HEK293 (cell line): ENCODE data around the gene TNFSF13.

Source experiments
- GLI4 ChIP-seq: fragments of 450-650 bp; formaldehyde crosslinking; IDR thresholded peaks from 2 replicates; pipeline ENCODE4 v1.5.1; 2016; ENCODE audit warnings: missing biosample characterization, missing genetic modification characterization
- HOXC10 ChIP-seq: sonication (generic); formaldehyde crosslinking; IDR thresholded peaks from 2 replicates; pipeline ENCODE4 v1.8.1; 2023; ENCODE audit warnings: mild to moderate bottlenecking, missing genetic modification reagents
- KLF10 ChIP-seq: fragments of 450-650 bp; IDR thresholded peaks from 2 replicates; pipeline ENCODE4 v1.5.1; 2018; ENCODE audit warnings: missing biosample characterization, mild to moderate bottlenecking, missing genetic modification characterization
- KLF7 ChIP-seq: fragments of 450-650 bp; formaldehyde crosslinking; IDR thresholded peaks from 2 replicates; pipeline ENCODE4 v1.5.1; 2016; ENCODE audit warnings: missing biosample characterization, missing genetic modification characterization, borderline replicate concordance
- KLF9 ChIP-seq: fragments of 450-650 bp; formaldehyde crosslinking; IDR thresholded peaks from 2 replicates; pipeline ENCODE4 v1.5.1; 2016; ENCODE audit warnings: missing biosample characterization, missing genetic modification characterization, low read depth
- PBX3 ChIP-seq: sonication (generic); formaldehyde crosslinking; IDR thresholded peaks from 2 replicates; pipeline ENCODE4 v1.8.1; 2022; ENCODE audit warnings: mild to moderate bottlenecking, moderate library complexity, missing genetic modification reagents
- PRDM1 ChIP-seq: fragments of 450-650 bp; formaldehyde crosslinking; IDR thresholded peaks from 2 replicates; pipeline ENCODE4; 2016; ENCODE audit warnings: missing biosample characterization, missing genetic modification characterization
- SCRT1 ChIP-seq: fragments of 450-650 bp; formaldehyde crosslinking; IDR thresholded peaks from 2 replicates; pipeline ENCODE4 v1.5.1; 2016; ENCODE audit warnings: missing biosample characterization, missing genetic modification characterization, borderline replicate concordance
- SETDB1 ChIP-seq: IDR thresholded peaks from one replicate; pipeline ENCODE4 v1.6.1; 2017; ENCODE audit warnings: mild to moderate bottlenecking, low read length, moderate library complexity, mixed read lengths; ENCODE audit not compliant: insufficient read length
- YY1 ChIP-seq: fragments of 450-650 bp; formaldehyde crosslinking; IDR thresholded peaks from 2 replicates; pipeline ENCODE4 v1.5.1; 2018; ENCODE audit warnings: missing biosample characterization, missing genetic modification characterization
- ZBTB1 ChIP-seq: fragments of 450-650 bp; formaldehyde crosslinking; IDR thresholded peaks from 2 replicates; pipeline ENCODE4 v1.5.1; 2016; ENCODE audit warnings: missing biosample characterization, missing genetic modification characterization
- ZBTB11 ChIP-seq: fragments of 450-650 bp; formaldehyde crosslinking; conservative IDR thresholded peaks from 2 replicates; pipeline ENCODE4 v1.5.1; 2016; ENCODE audit warnings: low read depth, missing biosample characterization, missing genetic modification characterization
- ZBTB6 ChIP-seq: fragments of 450-650 bp; formaldehyde crosslinking; IDR thresholded peaks from 2 replicates; pipeline ENCODE4 v1.5.1; 2017; ENCODE audit warnings: missing biosample characterization, missing genetic modification characterization
- ZIC2 ChIP-seq: fragments of 450-650 bp; formaldehyde crosslinking; IDR thresholded peaks from 2 replicates; pipeline ENCODE4 v1.5.1; 2016; ENCODE audit warnings: missing biosample characterization, missing genetic modification characterization
- ZNF174 ChIP-seq: fragments of 450-650 bp; formaldehyde crosslinking; IDR thresholded peaks from 2 replicates; pipeline ENCODE4 v1.5.0; 2017; ENCODE audit warnings: missing biosample characterization, mild to moderate bottlenecking, missing genetic modification characterization
- ZNF2 ChIP-seq: fragments of 450-650 bp; formaldehyde crosslinking; IDR thresholded peaks from 2 replicates; pipeline ENCODE4 v1.5.1; 2016; ENCODE audit warnings: missing biosample characterization, missing genetic modification characterization
- ZNF292 ChIP-seq: fragments of 450-650 bp; formaldehyde crosslinking; IDR thresholded peaks from 2 replicates; pipeline ENCODE4 v1.5.1; 2016; ENCODE audit warnings: low read depth, missing biosample characterization, missing genetic modification characterization, borderline replicate concordance
- ZNF354C ChIP-seq: fragments of 450-650 bp; formaldehyde crosslinking; IDR thresholded peaks from 2 replicates; pipeline ENCODE4 v1.5.1; 2016; ENCODE audit warnings: missing biosample characterization, missing genetic modification characterization, low read depth, borderline replicate concordance
- ZNF366 ChIP-seq: fragments of 450-650 bp; formaldehyde crosslinking; conservative IDR thresholded peaks from 2 replicates; pipeline ENCODE4 v1.5.1; 2016; ENCODE audit warnings: missing biosample characterization, missing genetic modification characterization
- ZNF518A ChIP-seq: fragments of 450-650 bp; formaldehyde crosslinking; conservative IDR thresholded peaks from 2 replicates; pipeline ENCODE4 v1.5.1; 2016; ENCODE audit warnings: low read depth, missing biosample characterization, missing genetic modification characterization
- ZNF624 ChIP-seq: fragments of 450-650 bp; formaldehyde crosslinking; IDR thresholded peaks from 2 replicates; pipeline ENCODE4 v1.5.1; 2017; ENCODE audit warnings: missing biosample characterization, missing genetic modification characterization
- ZNF692 ChIP-seq: fragments of 450-650 bp; formaldehyde crosslinking; IDR thresholded peaks from 2 replicates; pipeline ENCODE4 v1.5.1; 2016; ENCODE audit warnings: missing biosample characterization, missing genetic modification characterization
- ZNF776 ChIP-seq: fragments of 450-650 bp; formaldehyde crosslinking; IDR thresholded peaks from 2 replicates; pipeline ENCODE4 v1.5.0; 2017; ENCODE audit warnings: missing biosample characterization, missing genetic modification characterization, borderline replicate concordance
- ZNF791 ChIP-seq: fragments of 450-650 bp; formaldehyde crosslinking; IDR thresholded peaks from 2 replicates; pipeline ENCODE4 v1.5.1; 2016; ENCODE audit warnings: missing biosample characterization, missing genetic modification characterization
- ZNF830 ChIP-seq: fragments of 450-650 bp; IDR thresholded peaks from 2 replicates; pipeline ENCODE4 v1.5.0; 2018; ENCODE audit warnings: missing biosample characterization, missing genetic modification characterization, low read depth, mild to moderate bottlenecking, moderate library complexity
- ZSCAN23 ChIP-seq: fragments of 450-650 bp; formaldehyde crosslinking; IDR thresholded peaks from 2 replicates; pipeline ENCODE4 v1.5.1; 2016; ENCODE audit warnings: missing biosample characterization, missing genetic modification characterization
- ZXDB ChIP-seq: fragments of 450-650 bp; formaldehyde crosslinking; IDR thresholded peaks from 2 replicates; pipeline ENCODE4 v1.5.1; 2016; ENCODE audit warnings: missing biosample characterization, missing genetic modification characterization

TNFSF13 gene

GRCh38 chr17:7583253-7584109, 24.9 kb downstream of the TNFSF13 start, which contains the start of gene MPDU1 (continued):
- no peak for TF ChIP-seq ZNF830 (tag by site-specific recombination)
- peak; percentile 74 for TF ChIP-seq ZXDB (tag by site-specific recombination)
- TF ChIP-seq SETDB1 = peak; percentile 13
- TF ChIP-seq ZNF518A (tag by site-specific recombination) = peak; percentile 84
- no peak for TF ChIP-seq ZNF292 (tag by site-specific recombination)
- peak; percentile 99 for TF ChIP-seq YY1 (tag by site-specific recombination)
- no peak for TF ChIP-seq ZNF174 (tag by site-specific recombination)
- TF ChIP-seq ZBTB1 (tag by site-specific recombination) = no peak
- no peak for TF ChIP-seq SCRT1 (tag by site-specific recombination)
- TF ChIP-seq ZNF791 (tag by site-specific recombination) = no peak
- peak; percentile 99 for TF ChIP-seq ZBTB11
- TF ChIP-seq ZSCAN23 (tag by site-specific recombination) = 0 out of 2 replicates have a peak, but pooled peaks have one; percentile 49
- TF ChIP-seq PBX3 (CRISPR knock-in tag) = no peak; the same call in 1 of the 2 replicates
- 0 out of 2 replicates have a peak, but pooled peaks have one; percentile 64 for TF ChIP-seq GLI4 (tag by site-specific recombination)
- TF ChIP-seq KLF9 (tag by site-specific recombination) = 0 out of 2 replicates have a peak, but pooled peaks have one; percentile 23
- no peak for TF ChIP-seq ZNF354C (tag by site-specific recombination)
- TF ChIP-seq ZNF776 (tag by site-specific recombination) = no peak
- peak; percentile 53; the same call in 1 of the 2 replicates for TF ChIP-seq KLF10
- peak; percentile 5; the same call in 1 of the 2 replicates for TF ChIP-seq ZBTB6 (tag by site-specific recombination)
- peak; percentile 61 for TF ChIP-seq ZNF692 (tag by site-specific recombination)
- TF ChIP-seq ZNF624 (tag by site-specific recombination) = no peak
- peak; percentile 14; the same call in 1 of the 2 replicates for TF ChIP-seq ZIC2 (tag by site-specific recombination)
- peak; percentile 60; the same call in 1 of the 2 replicates for TF ChIP-seq ZNF366 (tag by site-specific recombination)
- TF ChIP-seq ZNF2 (tag by site-specific recombination) = peak; percentile 93
- no peak for TF ChIP-seq KLF7 (tag by site-specific recombination)
- no peak for TF ChIP-seq HOXC10 (CRISPR knock-in tag)
- no peak for TF ChIP-seq PRDM1 (tag by site-specific recombination)
